HFFc6 (cell line): ENCODE data around the gene PDIA5. TPM values are rescaled to one million over a fixed set of nuclear protein-coding genes. Genes with fewer than 3 reads are reported as not detected.
"Not testable (repeated sequence)": the region's sequence is repeated elsewhere in the genome, so short reads cannot be mapped to it uniquely, and the experiment has no call there.

Experiments used
- DNase-seq: peaks from one replicate; pipeline ENCODE4 v3.0.0-alpha.2; 2018
- H3K27ac Mint-ChIP-seq: 2 replicates; pipeline ENCODE4 v1.8.0; 2020; ENCODE audit warnings: mild to moderate bottlenecking, mixed read lengths
- H3K27me3 Mint-ChIP-seq: 2 replicates; pipeline ENCODE4 v1.8.0; 2021; ENCODE audit warnings: mild to moderate bottlenecking, moderate library complexity, mixed read lengths; ENCODE audit not compliant: insufficient read depth
- H3K36me3 Mint-ChIP-seq: 2 replicates; pipeline ENCODE4 v1.8.0; 2021; ENCODE audit warnings: low read depth, mixed read lengths
- H3K4me1 Mint-ChIP-seq: 2 replicates; pipeline ENCODE4 v1.8.0; 2020; ENCODE audit warnings: low read depth, mixed read lengths
- H3K4me3 Mint-ChIP-seq: 2 replicates; pipeline ENCODE4 v1.8.0; 2020; ENCODE audit warnings: mild to moderate bottlenecking, moderate library complexity, mixed read lengths
- H3K9me3 Mint-ChIP-seq: 2 replicates; pipeline ENCODE4 v1.8.0; 2020; ENCODE audit warnings: mild to moderate bottlenecking, mixed read lengths
- CTCF ChIP-seq: fragments of 200-600 bp; sonication (generic); IDR thresholded peaks from 2 replicates; pipeline ENCODE4 v1.5.0; 2021; ENCODE audit warnings: antibody characterized with exemption, mild to moderate bottlenecking
- total RNA-seq, 6 experiments: library from RNA; stranded (reverse); fragmentation: NEBNext Ultra II Directional; extraction: Animal tissue kit (Norgen Biotek cat#: 25700); gene quantifications; 2 replicates in 1 of 6; 3 replicates in 5 of 6; pipeline ENCODE4 v1.2.3, GENCODE V29; 2021

PDIA5 gene
- total RNA-seq, 6 experiments from 2014 or later, result 30.7 to 49.0 (median 38.1) TPM

- Mint-ChIP-seq H3K9me3 (no peaks in the 10 kb centered on the region), H3K4me1 (peaks cover 11% of the 10 kb centered on the region), H3K27ac (no peak overlapping the region), H3K4me3 (no peak overlapping the region), H3K27me3 (no peaks in the 10 kb centered on the region; the same call in none of the 2 replicates), H3K36me3 (peaks cover 28% of the 10 kb centered on the region)
- no peak for DNase-seq
- TF ChIP-seq CTCF, result no peak
Observed at GRCh38 chr3:123147754-123148535, 81.1 kb downstream of the PDIA5 start.

GRCh38 chr3:123148772-123149171 lies 81.9 kb downstream of the PDIA5 start:
- no peak for TF ChIP-seq CTCF
- no peak for DNase-seq
- Mint-ChIP-seq H3K27me3 (no peaks in the 10 kb centered on the region; the same call in none of the 2 replicates), H3K36me3 (peaks cover 25% of the 10 kb centered on the region), H3K27ac (no peak overlapping the region), H3K4me3 (no peak overlapping the region), H3K4me1 (peaks cover 5% of the 10 kb centered on the region), H3K9me3 (no peaks in the 10 kb centered on the region)

- H3K4me3 Mint-ChIP-seq, result no peak overlapping the region
- TF ChIP-seq CTCF, result no peak
- H3K36me3 Mint-ChIP-seq, result peaks cover 18% of the 10 kb centered on the region
- H3K9me3 Mint-ChIP-seq, result no peaks in the 10 kb centered on the region
- H3K27me3 Mint-ChIP-seq, result no peaks in the 10 kb centered on the region; the same call in none of the 2 replicates
- no peaks in the 10 kb centered on the region for H3K4me1 Mint-ChIP-seq
- no peak for DNase-seq
- no peak overlapping the region for H3K27ac Mint-ChIP-seq
Observed at GRCh38 chr3:123149525-123149924, 82.7 kb downstream of the PDIA5 start.

- H3K4me1 Mint-ChIP-seq, result no peaks in the 10 kb centered on the region
- H3K4me3 Mint-ChIP-seq, result no peak overlapping the region
- no peak for DNase-seq
- no peak for TF ChIP-seq CTCF
- no peak overlapping the region for H3K27ac Mint-ChIP-seq
- H3K36me3 Mint-ChIP-seq, result peaks cover 13% of the 10 kb centered on the region
- no peaks in the 10 kb centered on the region; the same call in none of the 2 replicates for H3K27me3 Mint-ChIP-seq
- no peaks in the 10 kb centered on the region for H3K9me3 Mint-ChIP-seq
Observed at GRCh38 chr3:123150449-123151215, 83.8 kb downstream of the PDIA5 start.

GRCh38 chr3:123151251-123151705 lies 84.5 kb downstream of the PDIA5 start:
- Mint-ChIP-seq H3K9me3 (no peaks in the 10 kb centered on the region), H3K27ac (no peak overlapping the region; the same call in 1 of the 2 replicates), H3K27me3 (no peaks in the 10 kb centered on the region; the same call in none of the 2 replicates), H3K4me3 (no peak overlapping the region), H3K4me1 (no peaks in the 10 kb centered on the region), H3K36me3 (peaks cover 10% of the 10 kb centered on the region)
- TF ChIP-seq CTCF, result no peak
- DNase-seq, result no peak

GRCh38 chr3:123151853-123152420 lies 85.1 kb downstream of the PDIA5 start:
- H3K36me3 Mint-ChIP-seq, result peaks cover 11% of the 10 kb centered on the region
- not testable (repeated sequence) for H3K4me3 Mint-ChIP-seq, H3K9me3 Mint-ChIP-seq, H3K4me1 Mint-ChIP-seq, H3K27ac Mint-ChIP-seq, H3K27me3 Mint-ChIP-seq, DNase-seq
